HL-60/S4 (cell line): ENCODE data around the gene ZNF534.
"Not testable (repeated sequence)": the region's sequence is repeated elsewhere in the genome, so short reads cannot be mapped to it uniquely, and the experiment has no call there.

Experiments used
- in situ Hi-C: fragments of 300-500 bp; cut with MboI; formaldehyde crosslinking; loops from 2 replicates; pipeline ENCODE4 v1.14.3; 2022; ENCODE audit warnings: low sequenced_read_pairs

The ZNF534 gene

DNA sequence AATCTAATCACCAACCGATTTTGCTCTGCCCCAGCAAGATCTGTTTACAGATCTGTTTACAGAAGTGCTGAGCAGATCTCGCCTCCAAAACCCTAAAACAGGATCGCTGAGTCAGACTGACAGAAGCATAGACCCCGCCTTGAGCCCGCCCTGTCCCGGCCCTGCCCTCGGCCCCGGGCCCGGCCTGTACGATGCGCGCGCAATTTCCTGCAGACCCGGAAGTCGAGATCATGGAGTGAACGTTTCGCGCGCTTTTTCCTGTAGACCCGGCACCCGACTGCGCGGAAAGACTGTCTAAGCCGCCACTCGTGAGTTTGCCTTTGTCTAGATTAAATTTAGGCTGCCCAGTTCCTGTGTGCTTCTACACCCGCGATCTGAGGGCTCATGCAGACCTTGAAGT, at the start of gene ZNF534:
Gene ZNF534 (plus strand): TSS at position 212 of the 400 bp plus-strand sequence. CDS start 2,327 bp downstream, outside the sequence.
- in situ Hi-C loops: no loop called here

DNA sequence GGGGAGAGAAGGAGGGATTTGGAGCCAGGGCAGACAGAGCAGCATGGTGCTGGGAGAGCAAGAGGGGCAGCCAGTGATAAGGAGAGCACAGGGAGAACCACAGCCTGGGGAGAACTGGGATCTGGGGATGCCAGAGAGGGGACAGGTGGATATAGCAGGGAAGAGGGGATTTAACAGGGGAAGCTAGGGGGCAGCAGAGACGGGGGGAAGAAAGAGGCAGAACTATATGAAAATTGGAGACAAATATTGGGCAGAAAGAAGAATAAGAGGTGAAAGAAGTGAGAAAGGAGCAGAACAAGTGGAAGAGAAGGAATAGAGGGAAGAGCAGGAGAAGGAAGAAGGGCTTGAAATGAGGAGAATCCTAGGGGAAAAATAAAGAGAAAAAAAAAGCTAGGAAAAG, 37.8 kb upstream of the ZNF534 start:
- in situ Hi-C loops: no loop called here

DNA sequence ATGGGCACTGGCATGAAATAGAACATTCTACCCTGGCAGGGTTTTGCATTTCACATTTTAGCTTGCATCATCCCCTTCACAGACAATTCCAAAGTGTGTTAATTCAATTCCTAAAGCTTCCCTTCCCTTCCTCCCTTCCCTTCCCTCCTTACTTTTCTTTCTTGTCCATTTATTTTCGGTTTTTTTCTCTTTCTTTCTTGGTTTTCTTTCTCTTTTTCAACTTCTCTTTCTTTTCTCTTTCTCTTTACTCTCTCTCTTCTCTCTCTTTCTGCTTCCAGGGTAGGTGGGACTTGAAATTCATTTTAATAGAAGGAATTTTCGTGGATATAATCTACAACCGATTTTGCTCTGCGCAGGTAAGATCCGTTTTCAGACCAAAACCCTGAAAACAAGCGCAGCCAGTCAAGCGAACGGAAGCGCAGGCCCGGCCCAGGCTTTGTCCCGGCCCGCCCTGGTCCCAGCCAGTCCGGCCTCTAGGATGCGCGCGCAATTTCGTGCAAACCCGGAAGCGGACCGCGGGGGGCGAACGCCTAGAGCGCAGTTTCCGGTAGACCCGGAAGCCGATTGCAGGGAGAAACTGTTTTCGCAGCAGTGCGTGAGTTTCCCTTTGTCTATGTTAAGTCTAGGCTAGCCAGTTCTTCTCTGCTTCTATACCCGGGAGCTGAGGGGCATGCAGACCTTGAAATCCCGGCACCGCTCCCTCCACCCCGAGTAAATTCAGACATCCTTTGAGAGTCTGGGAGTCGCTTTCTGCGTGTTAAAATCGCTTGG, 31.5 kb upstream of the ZNF534 start, which contains the start of gene ZNF528:
Gene ZNF528 (plus strand): TSS at position 540 of the 771 bp plus-strand sequence. CDS start 4,165 bp downstream, outside the sequence.
- in situ Hi-C loops: no loop called here

DNA sequence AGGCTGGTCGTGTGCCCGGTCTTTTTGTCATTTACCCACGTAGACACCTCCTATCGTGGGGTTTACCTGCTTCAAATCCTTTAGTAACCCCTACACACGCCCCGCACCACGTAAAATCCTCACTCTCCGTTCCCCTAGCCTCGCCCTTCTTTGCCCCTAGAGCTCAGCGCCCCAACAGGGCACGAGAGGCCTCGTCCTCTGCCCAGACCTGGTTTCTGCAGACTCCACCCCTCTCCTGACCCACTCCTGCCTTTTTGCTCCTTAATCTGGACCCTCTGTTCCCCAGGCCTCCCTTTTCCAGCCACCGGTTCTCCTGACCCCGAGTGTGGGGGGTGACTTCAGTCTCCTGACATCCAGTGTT, 30.9 kb upstream of the ZNF534 start:
- in situ Hi-C loops: no loop called here

DNA sequence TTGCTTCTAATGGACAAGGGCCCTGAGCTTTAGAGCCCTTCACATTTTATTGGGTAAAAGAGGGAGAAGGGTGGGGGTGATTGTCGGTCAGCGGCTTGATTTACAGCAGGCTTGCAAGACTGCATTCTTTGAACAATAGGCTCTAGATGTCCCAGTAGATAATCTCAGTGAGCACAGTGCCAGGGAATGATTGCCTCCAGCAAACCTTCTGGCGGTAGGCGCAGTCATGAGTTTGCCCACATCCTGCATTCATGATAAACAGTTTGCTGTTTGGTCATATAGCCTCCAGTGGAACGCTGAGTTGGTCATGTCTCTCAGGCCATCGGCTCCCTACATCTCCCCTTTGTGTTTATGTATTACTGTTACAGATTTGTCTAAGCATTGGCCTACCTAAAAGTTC, 18.7 kb upstream of the ZNF534 start:
- in situ Hi-C loops: no loop called here

DNA sequence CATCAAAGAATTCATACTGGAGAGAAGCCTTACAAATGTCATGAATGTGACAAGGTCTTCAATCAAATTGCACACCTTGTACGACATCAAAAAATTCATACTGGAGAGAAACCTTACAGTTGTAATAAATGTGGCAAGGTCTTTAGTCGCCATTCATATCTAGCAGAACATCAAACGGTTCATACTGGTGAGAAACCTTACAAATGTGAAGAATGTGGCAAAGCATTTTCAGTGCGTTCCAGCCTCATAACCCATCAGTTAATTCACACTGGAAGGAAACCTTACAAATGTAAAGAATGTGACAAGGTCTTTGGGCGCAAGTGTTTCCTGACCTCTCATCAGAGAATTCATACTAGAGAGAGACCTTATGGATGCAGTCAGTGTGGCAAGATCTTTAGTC, 13.2 kb upstream of the ZNF534 start:
- in situ Hi-C loops: no loop called here

DNA sequence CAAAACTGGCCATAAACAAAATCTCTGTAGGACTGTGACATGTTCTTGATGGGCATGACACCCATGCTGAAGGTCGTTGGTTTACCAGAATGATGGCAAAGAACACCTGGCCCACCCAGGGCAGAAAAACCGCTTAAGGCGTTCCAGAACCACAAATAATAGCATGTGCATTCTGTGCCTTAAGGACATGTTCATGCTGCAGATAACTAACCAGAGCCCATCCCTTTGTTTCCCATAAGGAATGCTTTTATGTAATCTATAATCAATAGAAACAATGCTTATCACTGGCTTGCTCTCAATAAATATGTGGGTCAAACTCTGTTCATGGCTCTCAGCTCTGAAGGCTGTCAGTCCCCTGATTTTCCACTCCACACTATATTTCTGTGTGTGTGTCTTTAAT, 13.2 kb downstream of the ZNF534 start:
- in situ Hi-C loops: no loop called here

DNA sequence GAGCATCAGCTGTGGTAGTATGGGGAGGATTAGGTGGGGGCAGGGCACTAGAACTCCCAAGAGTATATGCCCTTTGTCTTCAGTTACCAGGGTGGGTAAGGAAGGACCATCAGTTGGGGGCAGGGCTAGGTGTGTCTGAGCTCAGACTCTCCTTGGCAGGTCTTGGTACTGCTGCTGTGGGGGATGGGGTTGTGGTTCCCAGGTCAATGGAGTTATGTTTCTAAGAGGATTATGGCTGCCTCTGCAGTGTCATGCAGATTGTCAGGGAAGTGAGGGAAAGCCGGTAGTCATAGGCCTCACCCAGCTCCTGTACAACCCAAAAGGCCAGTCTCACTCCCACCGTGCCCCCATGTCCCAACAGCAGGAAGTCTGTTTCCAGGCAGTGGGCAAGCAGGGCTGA, 15.6 kb downstream of the ZNF534 start:
- in situ Hi-C loops: no loop called here

DNA sequence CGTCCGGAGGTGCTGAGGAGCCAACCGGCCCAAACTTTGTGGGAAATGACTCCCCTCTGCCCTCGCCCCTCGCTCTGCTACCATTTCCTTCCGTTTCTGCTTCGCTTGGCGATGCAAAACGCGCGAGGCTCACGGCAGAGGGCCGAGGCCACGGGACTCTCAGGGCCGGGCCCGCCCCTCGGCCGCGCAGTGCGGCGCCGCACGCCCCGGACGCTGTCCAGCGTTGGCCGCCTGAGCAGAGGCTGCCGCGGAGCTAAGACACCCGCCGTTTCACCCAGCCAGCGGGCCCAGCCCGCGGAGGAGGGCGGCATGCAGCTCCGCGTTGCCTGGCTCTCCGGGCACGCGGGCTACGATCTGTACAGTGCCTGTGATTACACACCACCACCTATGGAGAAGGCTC, 22.3 kb downstream of the ZNF534 start:
- in situ Hi-C loops: no loop called here

DNA sequence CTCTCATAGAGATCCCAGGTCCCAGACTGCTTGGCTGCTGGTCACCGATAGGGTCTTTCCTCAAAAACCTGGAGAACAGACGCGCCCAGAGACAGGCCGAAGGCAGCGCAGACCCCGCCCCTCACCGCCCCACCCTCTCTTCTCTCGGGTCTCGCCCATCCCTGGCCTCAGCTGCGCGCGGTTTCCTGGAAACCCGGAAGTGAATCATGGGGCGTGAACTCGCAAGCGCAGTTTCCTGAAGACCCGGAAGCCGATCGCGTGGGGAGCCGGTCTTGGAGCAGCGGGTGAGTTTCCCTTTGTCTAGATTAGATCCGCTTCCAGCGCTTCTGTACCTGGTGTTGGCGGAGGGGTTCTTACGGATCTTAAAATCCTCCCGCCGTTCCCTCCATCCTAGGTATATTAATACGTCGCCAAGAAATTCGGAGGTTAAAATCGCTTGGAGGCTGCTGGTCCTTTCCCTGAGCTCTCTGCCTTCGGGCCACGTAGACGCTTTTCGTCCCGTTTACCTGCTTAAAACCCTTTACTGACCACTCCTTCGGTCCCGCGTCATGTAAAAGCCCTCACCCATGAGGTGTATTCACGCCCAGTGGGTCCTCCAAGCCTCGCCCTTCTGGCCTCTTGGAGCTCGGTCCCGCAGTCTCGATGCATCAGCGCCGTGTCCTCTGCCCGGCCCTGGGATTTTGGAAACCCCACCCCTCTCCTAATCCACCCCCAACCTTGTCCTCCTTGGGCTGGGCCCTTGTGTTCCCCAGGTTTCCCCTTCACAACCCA, 24.6 kb downstream of the ZNF534 start, which contains the start of gene ZNF578:
Gene ZNF578 (plus strand): TSS at position 230 of the 771 bp plus-strand sequence. CDS start 48,293 bp downstream, outside the sequence.
- in situ Hi-C loops: no loop called here

DNA sequence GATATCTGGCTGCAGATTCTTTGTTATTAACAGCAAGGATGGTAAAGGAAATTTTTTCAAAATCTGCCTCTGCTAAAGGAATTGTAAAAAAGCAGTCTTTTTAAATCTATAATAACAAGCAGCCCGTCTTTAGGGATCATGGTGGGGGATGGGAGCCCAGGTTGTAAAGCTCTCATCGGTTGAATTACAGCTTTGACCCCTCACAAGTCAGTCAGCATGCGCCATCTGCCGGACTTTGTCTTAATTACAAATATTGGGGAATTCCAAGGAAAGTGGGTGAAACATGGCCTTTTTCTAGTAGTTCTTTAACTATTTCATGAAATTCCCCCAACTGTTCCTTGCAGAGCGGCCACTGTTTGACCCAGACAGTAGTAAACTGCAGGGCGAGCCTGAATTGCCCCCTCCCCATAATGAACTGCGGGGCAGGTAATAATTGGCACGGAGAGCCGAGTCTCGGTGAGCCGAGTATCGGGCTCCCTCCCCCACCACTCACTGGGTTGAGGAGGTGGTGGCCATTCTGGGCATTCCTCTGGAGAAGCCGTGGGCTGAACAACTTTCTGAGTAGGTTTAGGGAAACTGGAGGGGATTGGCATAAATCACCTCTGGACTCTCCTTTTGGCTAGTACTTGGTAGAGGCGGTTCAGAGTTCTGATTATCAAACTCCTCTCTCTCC, 36.0 kb downstream of the ZNF534 start:
- in situ Hi-C loops: no loop called here

DNA sequence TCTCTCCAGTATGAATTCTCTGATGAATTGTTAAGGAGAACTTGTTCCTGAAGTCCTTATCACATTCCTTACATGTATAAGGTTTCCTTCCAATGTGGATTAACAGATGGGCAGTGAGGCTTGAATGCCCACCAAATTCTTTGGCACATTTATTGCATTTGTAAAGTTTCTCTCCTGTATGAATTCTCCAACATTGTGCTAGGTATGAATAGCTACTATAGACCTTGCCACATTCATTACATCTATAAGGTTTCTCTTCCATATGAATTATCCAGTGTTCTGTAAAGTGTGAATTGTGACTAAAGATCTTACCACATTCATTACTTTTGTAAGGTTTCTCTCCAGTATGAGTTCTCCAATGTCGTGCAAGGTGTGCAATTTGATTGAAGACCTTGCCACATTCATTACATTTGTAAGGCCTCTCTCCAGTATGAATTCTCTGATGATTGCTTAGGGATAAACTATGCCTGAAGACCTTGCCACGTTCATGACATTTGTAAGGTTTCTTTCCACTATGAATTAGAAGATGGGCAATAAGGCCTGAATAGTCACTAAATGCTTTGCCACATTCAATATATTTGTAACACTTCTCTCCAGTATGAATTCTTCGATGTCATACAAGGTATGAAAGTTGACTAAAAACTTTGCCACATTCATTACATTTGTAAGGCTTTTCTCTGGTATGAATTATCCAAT, 44.9 kb downstream of the ZNF534 start:
- in situ Hi-C loops: no loop called here

DNA sequence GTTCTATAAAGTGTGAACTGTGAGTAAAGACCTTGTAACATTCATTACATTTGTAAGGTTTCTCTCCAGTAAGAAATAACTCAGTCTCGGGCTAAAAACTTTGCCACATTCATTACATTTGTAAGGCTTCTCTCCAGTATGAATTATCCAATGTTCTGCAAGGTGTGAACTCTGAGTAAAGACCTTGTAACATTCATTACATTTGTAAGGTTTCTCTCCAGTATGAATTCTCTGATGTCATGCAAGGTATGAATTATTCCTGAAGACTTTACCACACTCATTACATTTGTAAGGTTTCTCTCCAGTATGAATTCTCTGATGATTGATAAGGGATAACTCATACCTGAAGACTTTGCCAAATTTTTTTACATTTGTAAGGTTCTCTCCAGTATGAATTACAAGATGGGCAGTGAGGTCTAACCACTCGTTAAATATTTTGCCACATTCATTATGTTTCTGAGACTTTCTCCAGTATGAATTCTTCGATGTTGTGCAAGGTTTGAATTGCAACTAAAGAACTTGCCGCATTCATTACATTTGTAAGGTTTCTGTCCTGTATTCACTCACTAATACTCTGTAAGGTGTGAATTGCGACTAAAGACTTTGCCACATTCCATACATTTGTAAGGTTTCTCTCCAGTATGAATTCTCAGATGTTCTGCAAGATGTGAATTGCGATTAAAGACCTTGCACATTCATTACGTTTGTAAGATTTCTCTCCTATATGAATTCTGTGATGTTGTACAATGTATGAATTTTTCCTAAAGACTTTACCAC, 45.6 kb downstream of the ZNF534 start:
- in situ Hi-C loops: no loop called here

DNA sequence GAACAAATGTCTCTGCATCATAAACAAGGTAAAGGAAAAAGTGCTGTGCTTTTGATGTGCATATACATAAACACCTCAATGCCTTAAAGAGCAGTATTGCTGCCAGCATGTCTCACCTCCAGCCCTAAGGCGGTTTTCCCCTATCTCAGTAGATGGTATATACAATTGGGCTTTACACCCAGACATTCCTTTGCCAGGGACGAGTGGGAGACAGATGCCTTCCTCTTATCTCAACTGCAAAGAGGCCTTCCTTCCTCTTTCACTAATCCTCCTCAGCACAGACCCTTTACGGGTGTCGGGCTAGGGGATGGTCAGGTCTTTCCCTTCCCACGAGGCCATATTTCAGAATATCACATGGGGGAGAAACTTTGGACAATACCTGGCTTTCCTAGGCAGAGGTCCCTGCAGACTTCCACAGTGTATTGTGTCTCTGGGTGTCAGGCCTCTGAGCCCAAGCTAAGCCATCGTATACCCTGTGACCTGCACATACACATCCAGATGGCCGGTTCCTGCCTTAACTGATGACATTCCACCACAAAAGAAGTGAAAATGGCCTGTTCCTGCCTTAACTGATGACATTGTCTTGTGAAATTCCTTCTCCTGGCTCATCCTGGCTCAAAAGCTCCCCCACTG, 55.3 kb downstream of the ZNF534 start:
- in situ Hi-C loops: not testable (repeated sequence)

DNA sequence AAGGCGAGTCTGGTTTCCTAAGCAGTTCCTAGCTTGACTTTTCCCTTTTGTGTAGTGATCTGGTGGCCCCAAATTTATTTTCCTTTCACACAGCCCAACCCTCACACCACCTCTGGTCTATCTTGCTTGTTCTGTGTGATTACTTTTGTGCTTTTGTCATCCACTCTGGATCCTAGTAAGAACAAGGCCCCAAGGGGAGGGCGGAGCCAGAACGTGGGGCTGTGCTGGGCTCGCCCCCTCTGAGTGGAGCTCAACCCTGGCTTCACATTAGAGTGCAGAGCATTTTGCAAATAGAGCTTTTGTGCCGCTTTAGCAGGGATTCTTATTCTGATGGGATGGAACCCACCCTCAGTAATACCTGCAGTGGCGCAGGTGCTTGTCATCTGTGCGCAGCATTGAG, 56.1 kb downstream of the ZNF534 start:
- in situ Hi-C loops: not testable (repeated sequence)

DNA sequence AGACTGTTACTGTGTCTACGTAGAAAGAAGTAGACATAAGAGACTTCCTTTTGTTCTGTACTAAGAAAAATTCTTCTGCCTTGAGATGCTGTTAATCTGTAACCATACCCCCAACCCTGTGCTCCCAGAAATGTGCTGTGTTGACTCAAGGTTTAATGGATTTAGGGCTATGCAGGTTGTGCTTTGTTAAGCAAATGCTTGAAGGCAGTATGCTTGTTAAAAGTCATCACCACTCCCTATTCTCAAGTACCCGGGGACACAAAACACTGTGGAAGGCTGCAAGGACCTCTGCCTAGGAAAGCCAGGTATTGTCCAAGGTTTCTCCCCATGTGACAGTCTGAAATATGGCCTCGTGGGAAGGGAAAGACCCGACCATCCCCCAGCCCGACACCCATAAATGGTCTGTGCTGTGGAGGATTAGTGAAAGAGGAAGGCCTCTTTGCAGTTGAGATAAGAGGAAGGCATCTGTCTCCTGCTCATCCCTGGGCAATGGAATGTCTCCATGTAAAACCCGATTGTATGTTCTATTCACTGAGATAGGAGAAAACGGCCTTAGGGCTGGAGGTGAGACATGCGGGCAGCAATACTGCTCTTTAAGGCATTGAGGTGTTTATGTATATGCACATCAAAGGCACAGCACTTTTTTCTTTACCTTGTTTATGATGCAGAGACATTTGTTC, 56.8 kb downstream of the ZNF534 start:
- in situ Hi-C loops: not testable (repeated sequence)

DNA sequence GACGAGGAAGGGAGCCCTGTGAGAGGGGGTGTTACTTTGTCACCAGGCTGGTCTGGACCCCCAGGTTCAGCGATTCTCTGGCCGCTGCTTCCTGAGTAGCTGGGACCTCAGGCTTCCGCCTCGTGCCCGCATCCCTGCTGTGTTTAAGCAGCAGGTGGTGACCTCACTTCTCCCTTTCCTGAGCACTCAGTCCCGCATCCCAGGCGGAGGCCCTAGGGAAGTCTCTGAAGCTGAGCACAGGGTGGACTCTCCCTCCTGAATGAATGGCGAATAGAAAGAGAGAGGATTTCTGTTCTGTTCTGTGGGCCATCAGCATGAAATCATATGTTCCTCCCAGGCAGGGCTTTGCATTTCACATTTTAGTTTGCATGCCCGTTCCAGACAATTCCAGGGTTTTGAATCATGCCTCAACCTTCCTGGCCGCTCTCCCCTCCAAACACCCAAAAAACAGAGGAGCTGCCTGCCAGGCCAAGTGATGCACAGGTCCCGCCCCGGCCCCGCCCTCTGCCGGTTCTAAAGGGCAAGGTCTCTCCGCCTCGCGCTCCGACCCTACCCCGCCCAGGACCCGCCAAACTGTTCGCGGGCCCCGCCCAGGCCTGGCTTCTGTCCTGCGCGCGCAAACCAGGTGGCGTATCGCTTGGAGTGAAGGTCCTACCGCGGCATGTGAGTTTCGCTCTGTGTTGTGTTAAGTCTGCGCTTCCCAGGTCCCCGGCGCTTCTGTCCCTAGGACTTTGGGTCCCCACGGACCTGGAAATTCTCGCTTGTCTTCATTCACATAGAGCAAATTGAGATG, 63.4 kb downstream of the ZNF534 start:
- in situ Hi-C loops: no loop called here

DNA sequence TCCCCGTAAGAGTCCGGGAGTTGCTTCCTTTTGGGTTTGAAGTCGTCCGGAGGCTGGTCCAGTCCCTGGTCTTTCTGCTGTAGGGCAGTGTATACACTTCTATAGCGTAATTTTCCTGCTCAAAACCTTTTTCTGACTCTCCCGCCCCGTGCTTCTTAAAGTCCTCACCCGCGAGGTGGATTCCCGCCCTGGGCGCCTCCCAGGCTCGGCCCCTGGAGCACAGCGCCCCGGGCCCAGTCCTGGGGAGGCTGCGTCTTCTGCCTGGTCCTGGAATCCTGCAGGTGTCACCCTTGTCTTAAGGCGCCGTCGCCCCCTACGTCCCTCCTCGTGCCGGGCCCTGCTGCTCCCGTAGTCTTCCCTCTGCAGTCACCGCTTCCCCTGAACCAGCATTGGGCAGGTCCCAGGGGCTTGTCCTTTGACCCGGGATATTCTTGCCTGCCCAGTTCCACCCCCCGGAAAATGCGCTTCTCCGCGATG, 64.1 kb downstream of the ZNF534 start:
- in situ Hi-C loops: no loop called here
